HEK293T (cell line): ENCODE data around the gene LUC7L3.

Source experiments
- CTCF ChIA-PET: fragments of 350-600 bp; formaldehyde crosslinking; extraction: SDS; loops from one replicate; lab custom pipeline; 2021; ENCODE audit warnings: antibody characterized with exemption, inconsistent platforms; lab: Yijun Ruan, JAX
- POLR2A ChIA-PET: fragments of 350-600 bp; formaldehyde crosslinking; extraction: SDS; loops from one replicate; lab custom pipeline; 2020; ENCODE audit warnings: antibody characterized with exemption, inconsistent platforms; lab: Yijun Ruan, JAX
- DNase-seq: peaks from one replicate; pipeline ENCODE4 v3.0.0; 2012; ENCODE audit warnings: mixed read lengths; ENCODE audit errors: extremely low spot score
- ARNT ChIP-seq: fragments of 450-650 bp; IDR thresholded peaks from 2 replicates; pipeline ENCODE4 v1.6.1; 2017; ENCODE audit warnings: mild to moderate bottlenecking
- BHLHE40 ChIP-seq: fragments of 450-650 bp; IDR thresholded peaks from 2 replicates; pipeline ENCODE4 v1.6.1; 2016; ENCODE audit warnings: mild to moderate bottlenecking, moderate library complexity, borderline replicate concordance
- CTBP1 ChIP-seq: fragments of 450-650 bp; IDR thresholded peaks from 2 replicates; pipeline ENCODE4 v1.6.1; 2016; ENCODE audit warnings: borderline replicate concordance
- ELF4 ChIP-seq: fragments of 450-650 bp; IDR thresholded peaks from 2 replicates; pipeline ENCODE4 v1.6.1; 2017; ENCODE audit warnings: antibody characterized with exemption
- FOXA1 ChIP-seq: fragments of 450-650 bp; IDR thresholded peaks from 2 replicates; pipeline ENCODE4 v1.6.1; 2016; ENCODE audit warnings: mild to moderate bottlenecking
- FOXK2 ChIP-seq: fragments of 450-650 bp; IDR thresholded peaks from 2 replicates; pipeline ENCODE4 v1.6.1; 2016; ENCODE audit warnings: mild to moderate bottlenecking
- FOXM1 ChIP-seq: fragments of 450-650 bp; IDR thresholded peaks from 2 replicates; pipeline ENCODE4 v1.6.1; 2017; ENCODE audit warnings: mild to moderate bottlenecking, borderline replicate concordance
- HDGF ChIP-seq: fragments of 450-650 bp; IDR thresholded peaks from 2 replicates; pipeline ENCODE4 v1.6.1; 2017; ENCODE audit warnings: antibody characterized with exemption, borderline replicate concordance
- L3MBTL2 ChIP-seq: fragments of 450-650 bp; conservative IDR thresholded peaks from 2 replicates; pipeline ENCODE4 v1.6.1; 2016; ENCODE audit warnings: mild to moderate bottlenecking
- LEF1 ChIP-seq: fragments of 450-650 bp; IDR thresholded peaks from 2 replicates; pipeline ENCODE4 v1.6.1; 2017; ENCODE audit warnings: mild to moderate bottlenecking, borderline replicate concordance
- NFRKB ChIP-seq: fragments of 450-650 bp; IDR thresholded peaks from 2 replicates; pipeline ENCODE4 v1.6.1; 2016; ENCODE audit warnings: mild to moderate bottlenecking, moderate library complexity
- SP1 ChIP-seq: fragments of 450-650 bp; IDR thresholded peaks from 2 replicates; pipeline ENCODE4 v1.6.1; 2017
- SUZ12 ChIP-seq: fragments of 450-650 bp; IDR thresholded peaks from 2 replicates; pipeline ENCODE4 v1.6.1; 2016; ENCODE audit warnings: mild to moderate bottlenecking
- TARDBP ChIP-seq: fragments of 450-650 bp; IDR thresholded peaks from 2 replicates; pipeline ENCODE4 v1.6.1; 2016
- ZNF384 ChIP-seq: fragments of 450-650 bp; IDR thresholded peaks from 2 replicates; pipeline ENCODE4 v1.6.1; 2016
- TF ChIP-seq, protein P1 (sequence below): fragments of 450-650 bp; IDR thresholded peaks from 2 replicates; pipeline ENCODE4 v1.6.1; 2016

LUC7L3 gene

GRCh38 chr17:50775926-50776325 is 56.5 kb downstream of the LUC7L3 start:
- no peak for TF ChIP-seq FOXK2
- POLR2A ChIA-PET, result interaction anchor here (0.6 kb wide), 1 partner anchor 18 kb away, joined by 5 read pairs; no protein-coding TSS in a partner anchor
- no peak for DNase-seq
- CTCF ChIA-PET, result interaction anchor here (0.6 kb wide), 1 partner anchor 66 kb away, joined by 3 read pairs; no protein-coding TSS in a partner anchor

- TF ChIP-seq ELF4 (no peak), CTBP1 (no peak), FOXK2 (no peak), SUZ12 (no peak), ZNF384 (no peak), FOXM1 (no peak), LEF1 (no peak), HDGF (no peak), FOXA1 (no peak), TARDBP (no peak), NFRKB (no peak), L3MBTL2 (no peak), SP1 (no peak), BHLHE40 (no peak), ARNT (no peak)
- TF ChIP-seq, protein P1, sequence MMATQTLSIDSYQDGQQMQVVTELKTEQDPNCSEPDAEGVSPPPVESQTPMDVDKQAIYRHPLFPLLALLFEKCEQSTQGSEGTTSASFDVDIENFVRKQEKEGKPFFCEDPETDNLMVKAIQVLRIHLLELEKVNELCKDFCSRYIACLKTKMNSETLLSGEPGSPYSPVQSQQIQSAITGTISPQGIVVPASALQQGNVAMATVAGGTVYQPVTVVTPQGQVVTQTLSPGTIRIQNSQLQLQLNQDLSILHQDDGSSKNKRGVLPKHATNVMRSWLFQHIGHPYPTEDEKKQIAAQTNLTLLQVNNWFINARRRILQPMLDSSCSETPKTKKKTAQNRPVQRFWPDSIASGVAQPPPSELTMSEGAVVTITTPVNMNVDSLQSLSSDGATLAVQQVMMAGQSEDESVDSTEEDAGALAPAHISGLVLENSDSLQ, result no peak
- ChIA-PET CTCF (interaction anchor here (1.0 to 2.8 kb wide), 2 partner anchors 73 to 88 kb away, joined by 3 to 8 read pairs; no protein-coding TSS in a partner anchor), POLR2A (interaction anchor here (1.0 kb wide), 1 partner anchor 15 kb away, joined by 3 read pairs; no protein-coding TSS in a partner anchor)
- no peak for DNase-seq
Observed at GRCh38 chr17:50778471-50778870, 59.1 kb downstream of the LUC7L3 start.

GRCh38 chr17:50778988-50779387 is 59.6 kb downstream of the LUC7L3 start:
- no peak for TF ChIP-seq TARDBP
- CTCF ChIA-PET, result interaction anchor here (1.0 to 2.8 kb wide), 2 partner anchors 73 to 88 kb away, joined by 3 to 8 read pairs; no protein-coding TSS in a partner anchor
- DNase-seq, result no peak
- POLR2A ChIA-PET, result no interaction called here

DNA sequence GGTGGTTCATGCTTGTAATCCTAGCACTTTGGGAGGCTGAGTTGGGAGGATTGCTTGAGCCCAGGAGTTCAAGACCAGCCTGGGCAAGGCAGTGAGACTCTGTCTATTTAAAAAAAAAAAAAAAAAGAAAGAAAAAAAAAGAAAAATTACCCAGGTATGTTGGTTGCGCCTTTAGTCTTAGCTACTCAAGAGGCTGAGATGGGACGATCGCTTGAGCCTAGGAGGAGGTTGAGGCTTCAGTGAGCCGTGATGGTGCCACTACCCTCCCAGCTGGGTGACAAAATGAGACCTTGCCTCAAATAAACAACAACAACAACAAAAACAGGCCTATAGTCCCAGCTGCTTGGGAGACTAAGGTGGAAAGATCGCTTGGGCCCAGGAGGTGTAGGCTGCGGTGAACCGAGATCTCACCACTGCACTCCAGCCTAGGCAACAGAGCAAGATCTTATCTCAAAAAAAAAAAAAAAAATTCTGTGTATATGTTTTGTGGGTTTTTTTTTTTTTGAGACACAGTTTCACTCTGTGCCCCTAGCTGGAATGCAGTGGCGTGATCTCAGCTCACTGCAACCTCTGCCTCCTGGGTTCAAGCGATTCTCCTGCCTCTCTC is 60.4 kb downstream of the LUC7L3 start:
- DNase-seq, result no peak
- TF ChIP-seq ZNF384 (no peak), LEF1 (no peak), CTBP1 (no peak), BHLHE40 (no peak), SUZ12 (no peak), FOXM1 (no peak), ARNT (no peak), FOXK2 (no peak), TARDBP (no peak), FOXA1 (no peak), HDGF (no peak), L3MBTL2 (no peak), NFRKB (no peak), SP1 (no peak), ELF4 (no peak)
- TF ChIP-seq, protein P1, result no peak
- ChIA-PET CTCF (interaction anchor here (1.0 to 2.8 kb wide), 2 partner anchors 37 to 72 kb away, joined by 3 to 8 read pairs; no protein-coding TSS in a partner anchor), POLR2A (no interaction called here)

- TF ChIP-seq CTBP1 (no peak), NFRKB (no peak), SP1 (no peak), TARDBP (no peak), BHLHE40 (no peak), SUZ12 (no peak), HDGF (no peak), FOXA1 (no peak), ZNF384 (no peak), ARNT (no peak), ELF4 (no peak), L3MBTL2 (no peak), LEF1 (no peak)
- TF ChIP-seq, protein P1, result no peak
- POLR2A ChIA-PET, result no interaction called here
- CTCF ChIA-PET, result no interaction called here
- no peak for DNase-seq
Observed at GRCh38 chr17:50781167-50781566, 61.8 kb downstream of the LUC7L3 start.

DNA sequence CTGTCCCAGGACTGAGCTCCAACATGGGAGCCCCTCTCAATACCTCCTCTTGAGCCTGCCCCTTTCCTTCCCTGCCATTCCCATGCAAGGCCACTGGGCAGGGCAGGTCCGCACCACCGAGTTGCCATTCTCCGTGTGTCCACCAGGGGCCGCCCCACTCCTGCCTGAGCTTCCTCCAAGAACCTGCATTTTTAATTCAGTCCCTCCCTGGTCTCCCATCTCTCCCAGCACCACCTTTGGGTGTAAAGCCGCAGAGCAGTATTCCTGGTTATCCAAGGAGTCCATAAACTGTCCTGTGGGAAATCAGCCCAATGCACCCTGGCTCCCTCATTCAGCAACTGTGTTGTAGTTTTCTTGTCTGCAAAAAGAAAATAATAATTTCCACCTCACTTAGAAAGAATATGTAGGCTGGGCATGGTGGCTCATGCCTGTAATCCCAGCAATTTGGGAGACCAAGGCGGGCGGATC is 63.8 kb downstream of the LUC7L3 start:
- TF ChIP-seq SUZ12 (no peak), ZNF384 (no peak), CTBP1 (no peak), FOXK2 (no peak), LEF1 (no peak), SP1 (no peak), TARDBP (no peak), L3MBTL2 (no peak), FOXM1 (no peak), ARNT (no peak), NFRKB (no peak), ELF4 (no peak), BHLHE40 (no peak)
- TF ChIP-seq, protein P1, result no peak
- ChIA-PET POLR2A (interaction anchor here (0.8 to 1.1 kb wide), 2 partner anchors 20 to 55 kb away, joined by 3 to 5 read pairs; no protein-coding TSS in a partner anchor), CTCF (interaction anchor here (0.5 to 2.8 kb wide), 30 partner anchors 8 to 303 kb away, joined by 3 to 68 read pairs (median 4); no protein-coding TSS in a partner anchor)
- peak; percentile 97 for DNase-seq
